ENCODE data around the gene TAAR2.

TAAR2 gene, protein sequence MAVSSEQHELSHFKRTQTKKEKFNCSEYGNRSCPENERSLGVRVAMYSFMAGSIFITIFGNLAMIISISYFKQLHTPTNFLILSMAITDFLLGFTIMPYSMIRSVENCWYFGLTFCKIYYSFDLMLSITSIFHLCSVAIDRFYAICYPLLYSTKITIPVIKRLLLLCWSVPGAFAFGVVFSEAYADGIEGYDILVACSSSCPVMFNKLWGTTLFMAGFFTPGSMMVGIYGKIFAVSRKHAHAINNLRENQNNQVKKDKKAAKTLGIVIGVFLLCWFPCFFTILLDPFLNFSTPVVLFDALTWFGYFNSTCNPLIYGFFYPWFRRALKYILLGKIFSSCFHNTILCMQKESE

DNA sequence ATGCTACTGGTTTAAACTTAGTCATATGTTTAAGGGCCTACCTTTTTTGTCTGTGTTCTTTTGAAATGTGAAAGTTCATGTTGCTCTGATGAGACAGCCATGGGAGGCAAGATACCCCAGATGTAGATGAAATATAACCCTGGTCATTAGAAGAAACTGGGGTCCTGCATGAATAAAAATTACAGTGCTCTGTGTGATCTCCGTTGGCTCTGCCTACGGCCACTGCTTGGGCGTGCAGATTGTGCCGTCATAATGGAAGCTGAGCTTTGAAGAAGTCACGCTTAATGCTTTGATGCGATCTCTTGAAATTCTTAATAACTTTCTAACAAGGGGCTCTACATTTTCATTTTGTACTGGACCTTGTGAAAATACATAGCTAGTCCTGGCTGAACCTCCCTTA is at the start of gene TAAR2:
Gene TAAR2, minus strand, starts transcription at position 101 of the 400 bp plus-strand sequence. Its CDS starts 0 bp downstream, at position 101.
- H3K4me3 ChIP-seq (ENCODE audit: low read depth, low read length), result no peak within 1 kb of the TSS
- CTCF ChIA-PET, result no interaction called here
- TF ChIP-seq, protein P1, sequence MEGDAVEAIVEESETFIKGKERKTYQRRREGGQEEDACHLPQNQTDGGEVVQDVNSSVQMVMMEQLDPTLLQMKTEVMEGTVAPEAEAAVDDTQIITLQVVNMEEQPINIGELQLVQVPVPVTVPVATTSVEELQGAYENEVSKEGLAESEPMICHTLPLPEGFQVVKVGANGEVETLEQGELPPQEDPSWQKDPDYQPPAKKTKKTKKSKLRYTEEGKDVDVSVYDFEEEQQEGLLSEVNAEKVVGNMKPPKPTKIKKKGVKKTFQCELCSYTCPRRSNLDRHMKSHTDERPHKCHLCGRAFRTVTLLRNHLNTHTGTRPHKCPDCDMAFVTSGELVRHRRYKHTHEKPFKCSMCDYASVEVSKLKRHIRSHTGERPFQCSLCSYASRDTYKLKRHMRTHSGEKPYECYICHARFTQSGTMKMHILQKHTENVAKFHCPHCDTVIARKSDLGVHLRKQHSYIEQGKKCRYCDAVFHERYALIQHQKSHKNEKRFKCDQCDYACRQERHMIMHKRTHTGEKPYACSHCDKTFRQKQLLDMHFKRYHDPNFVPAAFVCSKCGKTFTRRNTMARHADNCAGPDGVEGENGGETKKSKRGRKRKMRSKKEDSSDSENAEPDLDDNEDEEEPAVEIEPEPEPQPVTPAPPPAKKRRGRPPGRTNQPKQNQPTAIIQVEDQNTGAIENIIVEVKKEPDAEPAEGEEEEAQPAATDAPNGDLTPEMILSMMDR (IDR thresholded peaks at IDR 0.05; ENCODE audit: insufficient read depth, low read length, missing control alignments), result no peak
- POLR2A ChIA-PET, result no interaction called here
- no peak for DNase-seq (ENCODE audit: low read depth, low spot score)

DNA sequence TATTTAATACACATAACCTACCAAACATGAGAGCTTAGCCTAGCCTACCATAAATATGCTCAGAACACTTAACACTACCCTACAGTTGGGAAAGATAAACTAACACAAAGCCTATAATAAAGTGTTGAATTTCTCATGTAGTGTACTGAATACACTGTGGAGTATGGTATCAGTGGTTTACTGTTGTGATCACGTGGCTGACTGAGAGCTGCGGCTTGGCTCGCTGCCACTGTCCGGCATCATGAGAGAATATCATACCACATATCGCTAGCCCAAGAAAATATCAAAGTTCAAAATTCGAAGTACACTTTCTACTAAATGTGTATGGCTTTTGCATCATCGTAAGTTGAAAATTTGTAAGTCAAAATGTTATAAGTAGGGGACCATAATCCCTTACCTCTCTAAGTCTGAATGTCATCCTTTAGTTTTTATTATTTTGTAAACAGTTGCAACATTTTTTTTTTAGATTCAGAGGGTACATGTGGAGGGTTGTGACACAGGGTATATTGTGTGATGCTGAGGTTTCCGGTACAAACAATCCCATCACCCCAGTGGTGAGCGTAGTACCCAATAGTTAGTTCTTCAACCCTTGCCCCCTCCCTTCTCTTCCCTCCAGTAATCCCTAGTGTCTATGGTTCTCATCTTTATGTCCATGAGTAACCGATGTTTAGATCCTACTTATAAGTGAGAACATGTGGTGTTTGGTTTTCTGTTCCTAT is 49.5 kb upstream of the TAAR2 start:
- POLR2A ChIA-PET, result no interaction called here
- no peak overlapping the region for H3K4me3 ChIP-seq (ENCODE audit: low read depth, low read length)
- TF ChIP-seq, protein P1 (IDR thresholded peaks at IDR 0.05; ENCODE audit: insufficient read depth, low read length, missing control alignments), result no peak
- CTCF ChIA-PET, result interaction anchor here (5.9 kb wide), 1 partner anchor 126 kb away, joined by 62 read pairs; the partner anchor contains the start of gene SLC18B1
- DNase-seq (ENCODE audit: low read depth, low spot score), result no peak

DNA sequence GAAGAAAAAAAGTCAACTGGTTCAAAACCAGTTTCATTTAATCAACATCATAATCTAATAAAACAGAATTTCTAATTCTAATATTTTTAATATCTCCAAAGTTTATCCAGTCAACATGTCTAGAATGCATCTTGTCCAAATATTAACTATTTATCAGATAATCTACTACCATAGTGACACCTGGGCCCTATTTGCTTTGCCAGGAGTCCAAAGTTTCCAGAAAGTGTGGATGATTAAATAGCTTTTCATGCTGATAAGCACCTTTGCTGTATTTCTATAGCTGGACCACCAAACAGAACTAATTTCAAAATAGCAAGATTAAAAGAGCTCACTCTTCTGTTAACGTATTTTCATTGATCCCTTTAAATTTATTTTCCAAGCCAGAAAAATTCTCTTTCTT is 47.2 kb upstream of the TAAR2 start:
- H3K4me3 ChIP-seq (ENCODE audit: low read depth, low read length), result no peak overlapping the region
- no peak for DNase-seq (ENCODE audit: low read depth, low spot score)
- TF ChIP-seq, protein P1 (IDR thresholded peaks at IDR 0.05; ENCODE audit: insufficient read depth, low read length, missing control alignments), result no peak
- POLR2A ChIA-PET, result no interaction called here
- CTCF ChIA-PET, result interaction anchor here (1.3 to 5.9 kb wide), 6 partner anchors 17 to 138 kb away, joined by 4 to 62 read pairs (median 10); partner anchors contain the start of gene SLC18B1

DNA sequence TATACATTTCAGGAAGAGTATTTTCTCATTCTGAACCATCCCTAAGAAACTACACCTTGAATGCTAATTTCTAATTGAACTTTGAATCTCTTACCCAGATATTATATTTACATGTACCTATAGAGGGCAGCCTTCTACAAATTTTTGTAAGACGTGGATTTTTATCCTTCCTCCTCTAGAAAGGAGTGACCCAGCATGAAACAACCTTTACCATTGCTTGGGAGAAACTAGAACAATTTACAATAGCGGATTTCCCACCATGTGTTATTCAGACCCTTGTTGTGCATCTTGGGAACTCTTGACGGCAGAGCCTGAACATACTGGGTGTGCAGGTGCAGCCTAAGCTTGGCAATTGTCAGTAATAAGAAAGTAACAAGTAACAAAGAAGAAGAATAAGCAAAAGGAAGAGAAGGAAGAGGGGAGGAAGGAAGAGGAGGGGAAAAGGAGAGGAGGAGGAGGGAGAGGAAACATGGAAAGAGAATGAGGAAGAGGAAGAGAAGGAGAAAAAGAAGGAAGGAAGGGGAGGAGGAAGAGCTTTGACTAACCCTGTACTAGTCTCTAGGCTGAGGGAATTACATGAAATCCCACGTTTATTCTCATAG is 45.7 kb upstream of the TAAR2 start:
- CTCF ChIA-PET, result interaction anchor here (0.6 to 5.9 kb wide), 28 partner anchors 10 to 1137 kb away, joined by 3 to 62 read pairs (median 4); partner anchors contain the start of genes SLC18B1 and TAAR1
- DNase-seq (ENCODE audit: low read depth, low spot score), result no peak
- no peak overlapping the region for H3K4me3 ChIP-seq (ENCODE audit: low read depth, low read length)
- POLR2A ChIA-PET, result no interaction called here
- TF ChIP-seq, protein P1 (IDR thresholded peaks at IDR 0.05; ENCODE audit: insufficient read depth, low read length, missing control alignments), result no peak

DNA sequence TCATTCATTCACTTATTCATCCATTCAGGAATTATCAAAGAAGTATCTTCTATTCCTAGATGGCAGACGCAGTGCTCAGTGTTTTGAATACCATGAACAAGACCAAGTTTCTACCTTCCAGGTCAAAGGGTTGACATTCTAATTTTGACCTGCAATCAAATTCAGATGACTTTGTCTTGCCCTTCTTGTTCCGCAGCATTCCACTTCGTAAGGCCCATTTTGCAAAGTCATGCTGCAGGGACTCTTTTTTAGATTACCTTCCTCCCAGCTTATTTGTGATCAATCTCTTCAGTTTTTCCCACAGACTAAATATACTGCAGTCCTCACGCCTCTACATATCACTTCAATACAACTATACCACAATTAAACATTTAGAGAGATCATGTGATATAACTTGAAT is 42.0 kb upstream of the TAAR2 start:
- POLR2A ChIA-PET, result no interaction called here
- DNase-seq (ENCODE audit: low read depth, low spot score), result no peak
- TF ChIP-seq, protein P1 (IDR thresholded peaks at IDR 0.05; ENCODE audit: insufficient read depth, low read length, missing control alignments), result no peak
- H3K4me3 ChIP-seq (ENCODE audit: low read depth, low read length), result no peak overlapping the region
- CTCF ChIA-PET, result interaction anchor here (0.9 kb wide), 1 partner anchor 133 kb away, joined by 3 read pairs; no protein-coding TSS in a partner anchor

Measured in AG04449 (cell line).